WTC11 (cell line): Measurements from ENCODE around the gene MEIS1. TPM values are rescaled to one million over a fixed set of nuclear protein-coding genes. Genes with fewer than 3 reads are reported as not detected.

ENCODE experiments used
- ATAC-seq: fragments of 200-7000 bp; cut with Tn5 transposase; 2 replicates; pipeline ENCODE4 v1.10.0; 2021; ENCODE audit warnings: mild to moderate bottlenecking, moderate library complexity
- CTCF ChIA-PET: fragments of 300-600 bp; sonication (Branson Sonifier 250); formaldehyde crosslinking; loops from one replicate; lab custom pipeline; 2021; ENCODE audit warnings: antibody characterized with exemption; lab: Charles Lee
- POLR2A ChIA-PET: fragments of 350-600 bp; sonication (Branson Sonifier 250); formaldehyde crosslinking; loops from one replicate; lab custom pipeline; 2021; ENCODE audit warnings: antibody characterized with exemption; lab: Charles Lee
- DNase-seq: peaks from one replicate; pipeline ENCODE4 v3.0.0; 2021; ENCODE audit warnings: low spot score
- H3K27ac Mint-ChIP-seq: 2 replicates; pipeline ENCODE4 v1.8.0; 2021; ENCODE audit warnings: mixed read lengths
- H3K27me3 Mint-ChIP-seq: 2 replicates; pipeline ENCODE4 v1.8.0; 2021; ENCODE audit warnings: low read depth, mild to moderate bottlenecking, moderate library complexity, mixed read lengths
- H3K36me3 Mint-ChIP-seq: 2 replicates; pipeline ENCODE4 v1.8.0; 2021; ENCODE audit warnings: mixed read lengths
- H3K4me1 Mint-ChIP-seq: 2 replicates; pipeline ENCODE4 v1.8.0; 2022; ENCODE audit warnings: mixed read lengths
- H3K4me3 Mint-ChIP-seq: 2 replicates; pipeline ENCODE4 v1.8.0; 2021; ENCODE audit warnings: mild to moderate bottlenecking, moderate library complexity, mixed read lengths
- H3K9me3 Mint-ChIP-seq: 2 replicates; pipeline ENCODE4 v1.8.0; 2021; ENCODE audit warnings: mixed read lengths
- CBFB ChIP-seq: sonication (generic); formaldehyde crosslinking; IDR thresholded peaks from 2 replicates; pipeline ENCODE4 v1.8.1; 2022; ENCODE audit warnings: mild to moderate bottlenecking, low read depth, missing genetic modification reagents
- ELF4 ChIP-seq: sonication (generic); formaldehyde crosslinking; IDR thresholded peaks from 2 replicates; pipeline ENCODE4 v1.8.1; 2022; ENCODE audit warnings: low read depth, mild to moderate bottlenecking, moderate library complexity, missing genetic modification reagents
- ESRRA ChIP-seq: sonication (generic); formaldehyde crosslinking; IDR thresholded peaks from 2 replicates; pipeline ENCODE4 v1.8.1; 2022; ENCODE audit warnings: mild to moderate bottlenecking, missing genetic modification reagents, borderline replicate concordance
- FOXJ3 ChIP-seq: sonication (generic); formaldehyde crosslinking; IDR thresholded peaks from 2 replicates; pipeline ENCODE4 v1.9.0; 2021; ENCODE audit warnings: missing genetic modification reagents, mild to moderate bottlenecking, borderline replicate concordance
- GTF2I ChIP-seq: fragments of 250-450 bp; sonication (Bioruptor Pico); conservative IDR thresholded peaks from 2 replicates; pipeline ENCODE4 v1.4.0; 2021; ENCODE audit warnings: mild to moderate bottlenecking
- HMGA2 ChIP-seq: fragments of 250-450 bp; sonication (Bioruptor Pico); IDR thresholded peaks from 2 replicates; pipeline ENCODE4 v1.4.0; 2021; ENCODE audit warnings: mild to moderate bottlenecking, moderate library complexity
- JAZF1 ChIP-seq: fragments of 250-450 bp; sonication (Bioruptor Pico); IDR thresholded peaks from 2 replicates; pipeline ENCODE4 v1.9.0; 2021; ENCODE audit warnings: moderate library complexity, mild to moderate bottlenecking, inconsistent platforms
- JUN ChIP-seq: sonication (generic); formaldehyde crosslinking; IDR thresholded peaks from 2 replicates; pipeline ENCODE4 v1.8.0; 2023; ENCODE audit warnings: mild to moderate bottlenecking, missing genetic modification reagents
- MLX ChIP-seq: sonication (generic); formaldehyde crosslinking; IDR thresholded peaks from 2 replicates; pipeline ENCODE4 v1.8.1; 2023; ENCODE audit warnings: mild to moderate bottlenecking, missing genetic modification reagents, moderate library complexity
- PREB ChIP-seq: sonication (generic); formaldehyde crosslinking; IDR thresholded peaks from 2 replicates; pipeline ENCODE4 v1.8.1; 2022; ENCODE audit warnings: mild to moderate bottlenecking, missing genetic modification reagents, moderate library complexity, borderline replicate concordance
- RORB ChIP-seq: fragments of 250-450 bp; sonication (Bioruptor Pico); IDR thresholded peaks from 2 replicates; pipeline ENCODE4 v1.9.0; 2021; ENCODE audit warnings: mild to moderate bottlenecking
- SP1 ChIP-seq: sonication (generic); formaldehyde crosslinking; conservative IDR thresholded peaks from 2 replicates; pipeline ENCODE4 v1.8.1; 2022; ENCODE audit warnings: missing genetic modification reagents
- ZNF138 ChIP-seq: sonication (generic); formaldehyde crosslinking; conservative IDR thresholded peaks from 2 replicates; pipeline ENCODE4 v1.8.1; 2022; ENCODE audit warnings: mild to moderate bottlenecking, moderate library complexity, missing genetic modification reagents
- ZNF263 ChIP-seq: sonication (generic); formaldehyde crosslinking; IDR thresholded peaks from 2 replicates; pipeline ENCODE4 v1.8.1; 2022; ENCODE audit warnings: low read depth, mild to moderate bottlenecking, moderate library complexity, missing genetic modification reagents
- ZNF281 ChIP-seq: sonication (generic); formaldehyde crosslinking; IDR thresholded peaks from 2 replicates; pipeline ENCODE4 v1.8.0; 2023; ENCODE audit warnings: mild to moderate bottlenecking, missing genetic modification reagents
- ZNF396 ChIP-seq: fragments of 250-450 bp; sonication (Bioruptor Pico); IDR thresholded peaks from 2 replicates; pipeline ENCODE4 v1.8.0; 2021; ENCODE audit warnings: mild to moderate bottlenecking, moderate library complexity, borderline replicate concordance
- ZNF416 ChIP-seq: fragments of 250-450 bp; sonication (Bioruptor Pico); IDR thresholded peaks from 2 replicates; pipeline ENCODE4 v1.9.0; 2021; ENCODE audit warnings: mild to moderate bottlenecking, inconsistent platforms
- ZNF671 ChIP-seq: fragments of 250-450 bp; sonication (Bioruptor Pico); IDR thresholded peaks from 2 replicates; pipeline ENCODE4 v1.8.0; 2021; ENCODE audit warnings: mild to moderate bottlenecking
- total RNA-seq: library from RNA; stranded (reverse); gene quantifications from 3 replicates; pipeline ENCODE4 v1.2.3, GENCODE V29; 2021
- TF ChIP-seq, protein P1 (sequence below): sonication (generic); formaldehyde crosslinking; IDR thresholded peaks from 2 replicates; pipeline ENCODE4 v1.8.0; 2023; ENCODE audit warnings: missing genetic modification reagents, mild to moderate bottlenecking, borderline replicate concordance

Gene MEIS1
- total RNA-seq, 1 experiment from 2014 or later: 0.48 TPM

DNA sequence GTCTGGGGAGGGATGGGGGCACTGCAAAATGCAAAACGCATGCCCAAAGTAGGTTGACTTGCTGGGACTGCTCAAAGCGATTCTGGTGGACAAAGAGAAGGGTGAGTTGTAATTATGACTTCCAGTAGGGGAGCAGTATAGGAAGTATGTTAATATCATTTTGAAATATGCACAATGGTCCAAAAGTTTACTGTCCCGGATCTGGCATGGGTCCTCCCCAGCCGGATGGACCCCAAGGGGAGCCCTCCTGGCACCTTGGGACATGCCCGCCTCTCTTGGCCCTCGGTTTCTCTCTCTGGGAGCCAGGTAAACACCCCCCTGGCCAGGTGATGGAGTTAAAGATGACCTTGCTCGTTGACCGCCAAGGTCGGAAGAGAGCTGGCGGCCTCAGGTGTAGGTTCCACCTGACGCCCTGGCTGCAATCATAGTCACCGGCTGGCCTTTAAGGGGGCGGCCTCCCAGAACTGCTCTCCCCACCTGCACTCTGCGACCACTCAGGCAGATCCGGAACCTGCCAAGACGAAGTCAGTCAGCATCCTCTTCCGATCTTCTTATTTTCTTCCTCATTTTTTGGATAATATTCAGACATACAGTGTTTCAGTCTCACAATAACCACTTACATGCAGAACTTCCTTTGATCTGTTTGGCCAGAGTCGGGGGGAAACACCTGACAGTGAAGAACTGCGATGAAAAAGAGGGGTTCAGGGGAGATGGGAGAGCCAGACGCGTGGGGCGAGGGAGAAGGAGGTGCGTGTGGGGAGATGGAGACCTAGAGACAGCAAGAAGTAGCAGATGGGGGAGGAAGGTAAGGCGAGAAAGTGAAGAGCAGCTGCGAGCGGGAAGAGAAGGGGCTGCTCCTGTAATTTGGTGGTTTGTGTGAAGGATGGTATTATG is 148.3 kb downstream of the MEIS1 start:
- peak; percentile 20 for DNase-seq
- TF ChIP-seq ESRRA (CRISPR knock-in tag) (peak; percentile 93; the same call in 1 of the 2 replicates), PREB (CRISPR knock-in tag) (no peak), SP1 (CRISPR knock-in tag) (no peak)
- TF ChIP-seq, all 79 proteins: peak for 1
- H3K4me3 Mint-ChIP-seq: no peak overlapping the region
- no peak overlapping the region for H3K27ac Mint-ChIP-seq
- CTCF ChIA-PET: interaction anchor here (0.6 to 1.5 kb wide), 3 partner anchors 8 to 154 kb away, joined by 3 to 4 read pairs (median 3); no protein-coding TSS in a partner anchor
- peak; percentile 20 for ATAC-seq
- peaks cover 19% of the 10 kb centered on the region for H3K4me1 Mint-ChIP-seq
- H3K27me3 Mint-ChIP-seq: peaks cover 11% of the 10 kb centered on the region
- POLR2A ChIA-PET: interaction anchor here (0.6 kb wide), 1 partner anchor 82 kb away, joined by 3 read pairs; no protein-coding TSS in a partner anchor
- H3K9me3 Mint-ChIP-seq: no peaks in the 10 kb centered on the region
- H3K36me3 Mint-ChIP-seq: no peaks in the 10 kb centered on the region

DNA sequence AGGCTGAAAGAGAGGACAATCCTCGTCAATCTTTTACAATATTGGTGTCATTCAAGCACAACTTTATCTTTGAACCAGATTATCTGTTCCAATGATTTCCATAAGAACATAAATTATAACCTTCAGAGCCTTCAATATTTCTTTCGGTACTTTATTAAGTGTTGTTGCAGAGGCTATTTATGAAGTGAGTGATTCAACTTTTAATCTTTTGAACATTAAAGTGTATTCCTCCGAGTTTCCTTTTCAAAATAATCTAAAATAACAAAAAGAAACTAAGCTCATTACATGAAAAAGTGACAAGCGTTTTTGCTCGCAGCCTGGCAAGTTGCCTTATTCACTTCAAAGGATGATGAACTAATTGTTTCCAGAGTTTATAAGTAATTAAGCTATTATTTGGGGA is 149.0 kb downstream of the MEIS1 start:
- peaks cover 11% of the 10 kb centered on the region for H3K27me3 Mint-ChIP-seq
- ATAC-seq (no peak), DNase-seq (no peak)
- H3K27ac Mint-ChIP-seq: no peak overlapping the region
- no peaks in the 10 kb centered on the region for H3K36me3 Mint-ChIP-seq
- peaks cover 13% of the 10 kb centered on the region for H3K4me1 Mint-ChIP-seq
- ChIA-PET CTCF (interaction anchor here (1.5 kb wide), 2 partner anchors 9 to 150 kb away, joined by 3 to 4 read pairs; no protein-coding TSS in a partner anchor), POLR2A (no interaction called here)
- H3K4me3 Mint-ChIP-seq: no peak overlapping the region
- no peak for TF ChIP-seq ZNF138
- TF ChIP-seq MLX (CRISPR knock-in tag): no peak
- TF ChIP-seq CBFB (CRISPR knock-in tag): no peak
- no peak for TF ChIP-seq HMGA2
- TF ChIP-seq, protein P1, sequence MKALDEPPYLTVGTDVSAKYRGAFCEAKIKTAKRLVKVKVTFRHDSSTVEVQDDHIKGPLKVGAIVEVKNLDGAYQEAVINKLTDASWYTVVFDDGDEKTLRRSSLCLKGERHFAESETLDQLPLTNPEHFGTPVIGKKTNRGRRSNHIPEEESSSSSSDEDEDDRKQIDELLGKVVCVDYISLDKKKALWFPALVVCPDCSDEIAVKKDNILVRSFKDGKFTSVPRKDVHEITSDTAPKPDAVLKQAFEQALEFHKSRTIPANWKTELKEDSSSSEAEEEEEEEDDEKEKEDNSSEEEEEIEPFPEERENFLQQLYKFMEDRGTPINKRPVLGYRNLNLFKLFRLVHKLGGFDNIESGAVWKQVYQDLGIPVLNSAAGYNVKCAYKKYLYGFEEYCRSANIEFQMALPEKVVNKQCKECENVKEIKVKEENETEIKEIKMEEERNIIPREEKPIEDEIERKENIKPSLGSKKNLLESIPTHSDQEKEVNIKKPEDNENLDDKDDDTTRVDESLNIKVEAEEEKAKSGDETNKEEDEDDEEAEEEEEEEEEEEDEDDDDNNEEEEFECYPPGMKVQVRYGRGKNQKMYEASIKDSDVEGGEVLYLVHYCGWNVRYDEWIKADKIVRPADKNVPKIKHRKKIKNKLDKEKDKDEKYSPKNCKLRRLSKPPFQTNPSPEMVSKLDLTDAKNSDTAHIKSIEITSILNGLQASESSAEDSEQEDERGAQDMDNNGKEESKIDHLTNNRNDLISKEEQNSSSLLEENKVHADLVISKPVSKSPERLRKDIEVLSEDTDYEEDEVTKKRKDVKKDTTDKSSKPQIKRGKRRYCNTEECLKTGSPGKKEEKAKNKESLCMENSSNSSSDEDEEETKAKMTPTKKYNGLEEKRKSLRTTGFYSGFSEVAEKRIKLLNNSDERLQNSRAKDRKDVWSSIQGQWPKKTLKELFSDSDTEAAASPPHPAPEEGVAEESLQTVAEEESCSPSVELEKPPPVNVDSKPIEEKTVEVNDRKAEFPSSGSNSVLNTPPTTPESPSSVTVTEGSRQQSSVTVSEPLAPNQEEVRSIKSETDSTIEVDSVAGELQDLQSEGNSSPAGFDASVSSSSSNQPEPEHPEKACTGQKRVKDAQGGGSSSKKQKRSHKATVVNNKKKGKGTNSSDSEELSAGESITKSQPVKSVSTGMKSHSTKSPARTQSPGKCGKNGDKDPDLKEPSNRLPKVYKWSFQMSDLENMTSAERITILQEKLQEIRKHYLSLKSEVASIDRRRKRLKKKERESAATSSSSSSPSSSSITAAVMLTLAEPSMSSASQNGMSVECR (CRISPR knock-in tag): no peak
- TF ChIP-seq ZNF281: no peak
- no peak for TF ChIP-seq ELF4
- no peak for TF ChIP-seq GTF2I (CRISPR knock-in tag)
- H3K9me3 Mint-ChIP-seq: no peaks in the 10 kb centered on the region

DNA sequence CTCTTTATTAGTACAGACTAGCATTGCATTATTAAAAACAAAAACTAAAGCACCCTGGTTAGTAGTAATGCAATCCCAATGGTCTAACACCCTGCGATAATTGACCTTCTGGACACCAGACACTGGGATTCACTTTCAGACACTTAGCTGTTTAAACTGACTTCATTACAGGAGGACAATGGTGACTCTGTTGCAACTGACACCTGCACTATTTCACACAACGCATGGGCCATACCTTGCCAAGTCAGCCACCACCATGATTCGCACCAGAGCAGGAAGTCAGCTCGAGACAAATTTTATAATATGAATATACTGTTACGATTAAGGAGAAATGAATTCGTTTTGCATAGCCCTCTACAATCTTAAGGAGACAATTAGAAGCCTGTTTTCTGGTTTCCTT is 150.7 kb downstream of the MEIS1 start:
- Mint-ChIP-seq H3K27ac (no peak overlapping the region), H3K9me3 (peaks cover 3% of the 10 kb centered on the region; the same call in 1 of the 2 replicates), H3K27me3 (peaks cover 11% of the 10 kb centered on the region), H3K4me1 (peaks cover 7% of the 10 kb centered on the region), H3K36me3 (no peaks in the 10 kb centered on the region), H3K4me3 (no peak overlapping the region)
- ChIA-PET POLR2A (no interaction called here), CTCF (no interaction called here)
- DNase-seq: no peak
- no peak for ATAC-seq
- no peak for TF ChIP-seq ZNF138
- no peak for TF ChIP-seq JUN
- no peak for TF ChIP-seq CBFB (CRISPR knock-in tag)
- TF ChIP-seq JAZF1: no peak
- no peak for TF ChIP-seq ZNF396 (CRISPR knock-in tag)
- no peak for TF ChIP-seq FOXJ3
- no peak for TF ChIP-seq ZNF416 (CRISPR knock-in tag)
- TF ChIP-seq ELF4: no peak
- TF ChIP-seq ZNF671 (CRISPR knock-in tag): no peak
- no peak for TF ChIP-seq RORB (CRISPR knock-in tag)
- TF ChIP-seq ZNF263: no peak
- TF ChIP-seq MLX (CRISPR knock-in tag): no peak
- TF ChIP-seq PREB (CRISPR knock-in tag): no peak
